Astrocyte (in vitro differentiated cells and primary cell): Measurements from ENCODE around the gene AHDC1. TPM values are rescaled to one million over a fixed set of nuclear protein-coding genes. Genes with fewer than 3 reads are reported as not detected.

Experiments
- DNase-seq: peaks from one replicate; pipeline ENCODE4 v3.0.0-alpha.2; 2010; ENCODE audit warnings: low read depth
- FAIRE-seq: peaks from 2 replicates; lab custom pipeline; 2011; peaks lifted over from hg19 to GRCh38; lab: Jason Lieb, UNC
- H2AFZ ChIP-seq: 2 replicates; pipeline ENCODE4 v1.6.0; 2012; ENCODE audit warnings: low read depth, low read length, inconsistent platforms
- H3K27ac ChIP-seq: 2 replicates; pipeline ENCODE4 v1.5.1; 2011; ENCODE audit warnings: low read depth, low read length, inconsistent platforms
- H3K27me3 ChIP-seq: 2 replicates; pipeline ENCODE4 v1.6.0; 2011; ENCODE audit warnings: low read length, inconsistent platforms; ENCODE audit not compliant: insufficient read depth
- H3K36me3 ChIP-seq: 2 replicates; pipeline ENCODE4 v1.5.1; 2011; ENCODE audit warnings: low read length, inconsistent platforms; ENCODE audit not compliant: insufficient read depth
- H3K4me1 ChIP-seq: 2 replicates; pipeline ENCODE4 v1.5.1; 2011; ENCODE audit warnings: low read length, inconsistent platforms; ENCODE audit not compliant: insufficient read depth
- H3K4me2 ChIP-seq: 2 replicates; pipeline ENCODE4 v1.6.0; 2012; ENCODE audit warnings: low read length, inconsistent platforms
- H3K4me3 ChIP-seq: 2 replicates; pipeline ENCODE4 v1.5.1; 2011; ENCODE audit warnings: low read depth, mild to moderate bottlenecking, low read length, inconsistent platforms; ENCODE audit not compliant: insufficient read depth
- H3K79me2 ChIP-seq: 2 replicates; pipeline ENCODE4 v1.6.0; 2012; ENCODE audit warnings: mild to moderate bottlenecking, low read length, inconsistent platforms; ENCODE audit not compliant: insufficient read depth
- H3K9ac ChIP-seq: 2 replicates; pipeline ENCODE4 v1.6.0; 2012; ENCODE audit warnings: mild to moderate bottlenecking, low read length, inconsistent platforms
- H3K9me3 ChIP-seq: 2 replicates; pipeline ENCODE4 v1.5.1; 2012; ENCODE audit warnings: low read depth, mild to moderate bottlenecking, low read length, inconsistent platforms; ENCODE audit not compliant: insufficient read depth
- H4K20me1 ChIP-seq: 2 replicates; pipeline ENCODE4 v1.6.0; 2012; ENCODE audit warnings: low read length, inconsistent platforms; ENCODE audit not compliant: insufficient read depth
- H3K27ac Mint-ChIP-seq: one replicate; pipeline ENCODE4 v1.8.0; 2021; ENCODE audit warnings: mild to moderate bottlenecking, mixed read lengths; ENCODE audit not compliant: unreplicated experiment
- H3K27me3 Mint-ChIP-seq: one replicate; pipeline ENCODE4 v1.8.0; 2021; ENCODE audit warnings: low read depth, mixed read lengths; ENCODE audit not compliant: unreplicated experiment
- H3K36me3 Mint-ChIP-seq: one replicate; pipeline ENCODE4 v1.8.0; 2021; ENCODE audit warnings: low read depth, mixed read lengths; ENCODE audit not compliant: unreplicated experiment
- H3K4me1 Mint-ChIP-seq: one replicate; pipeline ENCODE4 v1.8.0; 2021; ENCODE audit warnings: low read depth, mixed read lengths; ENCODE audit not compliant: unreplicated experiment
- H3K4me3 Mint-ChIP-seq: one replicate; pipeline ENCODE4 v1.8.0; 2021; ENCODE audit warnings: mild to moderate bottlenecking, moderate library complexity, mixed read lengths; ENCODE audit not compliant: unreplicated experiment
- H3K9me3 Mint-ChIP-seq: one replicate; pipeline ENCODE4 v1.8.0; 2021; ENCODE audit warnings: mild to moderate bottlenecking, mixed read lengths; ENCODE audit not compliant: unreplicated experiment
- CTCF ChIP-seq: IDR thresholded peaks from 2 replicates; pipeline ENCODE4 v1.5.1; 2011; ENCODE audit warnings: low read depth, mild to moderate bottlenecking, inconsistent platforms, low read length, moderate library complexity; ENCODE audit not compliant: insufficient read depth
- EZH2 ChIP-seq: IDR thresholded peaks from 2 replicates; pipeline ENCODE4 v1.6.1; 2012; ENCODE audit warnings: mild to moderate bottlenecking, low read length, inconsistent platforms; ENCODE audit not compliant: insufficient read depth
- total RNA-seq: library from RNA; stranded (reverse); gene quantifications from 2 replicates; pipeline ENCODE4 v1.2.1, GENCODE V29; 2021

The AHDC1 gene
- total RNA-seq, 1 donor from 2014 or later: 75.7 TPM

GRCh38 chr1:27487966-27488884 is 115.7 kb downstream of the AHDC1 start:
- H3K9me3 Mint-ChIP-seq: no peaks in the 10 kb centered on the region
- Histone ChIP-seq H3K4me1 (peaks cover 10% of the 10 kb centered on the region), H3K79me2 (peaks cover 59% of the 10 kb centered on the region), H3K27ac (peak overlapping the region; percentile 5), H2AFZ (no peak overlapping the region), H3K4me2 (peak overlapping the region; percentile 86), H4K20me1 (peaks cover 41% of the 10 kb centered on the region), H3K27me3 (no peaks in the 10 kb centered on the region), H3K4me3 (peak overlapping the region; percentile 99), H3K9ac (peak overlapping the region; percentile 94), H3K36me3 (no peaks in the 10 kb centered on the region), H3K9me3 (no peaks in the 10 kb centered on the region)
- FAIRE-seq (no peak), DNase-seq (peak; percentile 39)
- peak overlapping the region; percentile 63 for H3K27ac Mint-ChIP-seq
- peaks cover 12% of the 10 kb centered on the region for H3K4me1 Mint-ChIP-seq
- no peaks in the 10 kb centered on the region for H3K36me3 Mint-ChIP-seq
- H3K4me3 Mint-ChIP-seq: peak overlapping the region; percentile 90
- TF ChIP-seq EZH2: no peak
- TF ChIP-seq CTCF: no peak
- no peaks in the 10 kb centered on the region for H3K27me3 Mint-ChIP-seq

- no peaks in the 10 kb centered on the region for H3K27me3 Mint-ChIP-seq
- TF ChIP-seq EZH2: no peak
- TF ChIP-seq CTCF: no peak
- no peak overlapping the region for H2AFZ ChIP-seq
- peaks cover 55% of the 10 kb centered on the region for H4K20me1 ChIP-seq
- no peak overlapping the region for H3K4me3 ChIP-seq
- H3K36me3 ChIP-seq: no peaks in the 10 kb centered on the region
- no peak overlapping the region for H3K27ac ChIP-seq
- H3K4me1 Mint-ChIP-seq: peaks cover 13% of the 10 kb centered on the region
- H3K9me3 ChIP-seq: no peaks in the 10 kb centered on the region
- H3K27ac Mint-ChIP-seq: no peak overlapping the region
- no peaks in the 10 kb centered on the region for H3K36me3 Mint-ChIP-seq
- H3K27me3 ChIP-seq: no peaks in the 10 kb centered on the region
- no peak overlapping the region for H3K4me2 ChIP-seq
- H3K4me3 Mint-ChIP-seq: no peak overlapping the region
- DNase-seq (no peak), FAIRE-seq (no peak)
- no peaks in the 10 kb centered on the region for H3K9me3 Mint-ChIP-seq
- no peak overlapping the region for H3K9ac ChIP-seq
- peaks cover 87% of the 10 kb centered on the region for H3K79me2 ChIP-seq
- H3K4me1 ChIP-seq: peaks cover 6% of the 10 kb centered on the region
Observed at GRCh38 chr1:27485363-27485762, 118.6 kb downstream of the AHDC1 start.

Other genes starting within 250 kb of the AHDC1 start
- gene MAP3K6, start 237.2 kb downstream of the AHDC1 start, total RNA-seq: 12.8 and 16.8 TPM in 2 replicates
- gene FCN3, start 229.3 kb downstream of the AHDC1 start, total RNA-seq: not detected in 2 replicates
- gene CD164L2, start 220.8 kb downstream of the AHDC1 start, total RNA-seq: not detected in 2 replicates
- 0.75 and 0.86 TPM in 2 replicates for gene GPR3, start 211.5 kb downstream of the AHDC1 start, total RNA-seq
- 86.9 and 88.0 TPM in 2 replicates for gene WASF2, start 114.0 kb downstream of the AHDC1 start, total RNA-seq
- gene FGR, start 31.0 kb upstream of the AHDC1 start, total RNA-seq: 0.17 TPM in 1 of 2 replicates, not detected in the other
- 3,307 and 4,155 TPM in 2 replicates for gene IFI6, start 68.0 kb upstream of the AHDC1 start, total RNA-seq
- 6.1 and 6.2 TPM in 2 replicates for gene FAM76A, start 121.8 kb upstream of the AHDC1 start, total RNA-seq
- gene STX12, start 169.1 kb upstream of the AHDC1 start, total RNA-seq: 62.1 and 64.0 TPM in 2 replicates
- gene PPP1R8, start 226.6 kb upstream of the AHDC1 start, total RNA-seq: 35.6 and 37.6 TPM in 2 replicates